Measurements from ENCODE around the gene SIGLEC5. TPM values are rescaled to one million over a fixed set of nuclear protein-coding genes. Genes with fewer than 3 reads are reported as not detected.

SIGLEC5 gene
- polyA plus RNA-seq, 1 of the 3 experiments (the other 2 are of a cell fraction), result not detected

Small RNA genes within 50 kb of the gene (small RNA-seq; reads per million reads assigned to genes)
- 0 reads per million in 7 experiments for gene AC018755.2

Other genes with a start within 250 kb of the SIGLEC5 start
- not detected in 2 replicates for gene LIM2, start 242.4 kb downstream of the SIGLEC5 start, polyA plus RNA-seq (2012; rRNA removed)
- gene C19orf84, start 239.8 kb downstream of the SIGLEC5 start, polyA plus RNA-seq (2012; rRNA removed), result not detected in 2 replicates
- not detected in 2 replicates for gene SIGLEC10, start 212.8 kb downstream of the SIGLEC5 start, polyA plus RNA-seq (2012; rRNA removed)
- not detected in 2 replicates for gene SIGLEC8, start 171.9 kb downstream of the SIGLEC5 start, polyA plus RNA-seq (2012; rRNA removed)
- not detected in 2 replicates for gene CEACAM18, start 151.9 kb downstream of the SIGLEC5 start, polyA plus RNA-seq (2012; rRNA removed)
- not detected in 2 replicates for gene SIGLEC12, start 128.6 kb downstream of the SIGLEC5 start, polyA plus RNA-seq (2012; rRNA removed)
- gene SIGLEC6, start 98.7 kb downstream of the SIGLEC5 start, polyA plus RNA-seq (2012; rRNA removed), result not detected in 2 replicates
- 3.1 and 4.9 TPM in 2 replicates for gene ZNF175, start 59.1 kb downstream of the SIGLEC5 start, polyA plus RNA-seq (2012; rRNA removed)
- 0.03 TPM in 1 of 2 replicates, not detected in the other for gene SIGLEC14, start 16.4 kb upstream of the SIGLEC5 start, polyA plus RNA-seq (2012; rRNA removed)
- gene SPACA6, start 62.9 kb upstream of the SIGLEC5 start, polyA plus RNA-seq (2012; rRNA removed), result 12.6 and 15.8 TPM in 2 replicates
- gene HAS1, start 93.6 kb upstream of the SIGLEC5 start, polyA plus RNA-seq (2012; rRNA removed), result not detected in 2 replicates
- 0.03 TPM in 1 of 2 replicates, not detected in the other for gene FPR1, start 121.5 kb upstream of the SIGLEC5 start, polyA plus RNA-seq (2012; rRNA removed)
- gene FPR2, start 130.8 kb upstream of the SIGLEC5 start, polyA plus RNA-seq (2012; rRNA removed), result not detected in 2 replicates
- 0.02 and 0.05 TPM in 2 replicates for gene FPR3, start 164.8 kb upstream of the SIGLEC5 start, polyA plus RNA-seq (2012; rRNA removed)